A549 (cell line): Measurements from ENCODE around the gene IDUA.

Experiments used
- CEBPB ChIP-seq, 2 experiments: fragments of >200 bp in 1 of 2; sonication (Bioruptor Twin) in 1 of 2; formaldehyde crosslinking in 1 of 2; IDR thresholded peaks; 2 replicates each; pipeline ENCODE4 v1.6.1; 2012 to 2016
- CTCF ChIP-seq: fragments of >200 bp; sonication (Bioruptor Twin); formaldehyde crosslinking; IDR thresholded peaks from 3 replicates; pipeline ENCODE4 v1.5.1; 2016
- ESRRA ChIP-seq: fragments of 150-350 bp; IDR thresholded peaks from 2 replicates; pipeline ENCODE4 v1.6.1; 2014; ENCODE audit warnings: mild to moderate bottlenecking, low read length, borderline replicate concordance
- HDAC2 ChIP-seq: fragments of 200-600 bp; sonication (generic); IDR thresholded peaks from 2 replicates; pipeline ENCODE4 v1.6.1; 2016
- HMGXB4 ChIP-seq: fragments of 250-450 bp; sonication (Bioruptor Pico); IDR thresholded peaks from 2 replicates; pipeline ENCODE4 v1.5.0; 2021; ENCODE audit warnings: mild to moderate bottlenecking, moderate library complexity, borderline replicate concordance
- JUNB ChIP-seq: fragments of >200 bp; sonication (Bioruptor Twin); formaldehyde crosslinking; IDR thresholded peaks from 2 replicates; pipeline ENCODE4 v1.6.1; 2016
- MAX ChIP-seq: IDR thresholded peaks from 2 replicates; pipeline ENCODE4 v1.6.1; 2012
- NR3C1 ChIP-seq: fragments of >200 bp; sonication (Bioruptor Twin); formaldehyde crosslinking; IDR thresholded peaks from 3 replicates; pipeline ENCODE4 v1.6.1; 2017
- POLR2A ChIP-seq: IDR thresholded peaks from 2 replicates; pipeline ENCODE4 v1.6.1; 2012; ENCODE audit warnings: mild to moderate bottlenecking, low read length
- REST ChIP-seq: fragments of 200-600 bp; sonication (generic); IDR thresholded peaks from 2 replicates; pipeline ENCODE4 v1.6.1; 2016; ENCODE audit warnings: antibody characterized with exemption, mild to moderate bottlenecking, moderate library complexity
- SMC3 ChIP-seq: fragments of >200 bp; sonication (Bioruptor Twin); formaldehyde crosslinking; IDR thresholded peaks from 3 replicates; pipeline ENCODE4 v1.6.1; 2018; ENCODE audit warnings: inconsistent platforms
- USF2 ChIP-seq: fragments of 450-650 bp; IDR thresholded peaks from 2 replicates; pipeline ENCODE4 v1.6.1; 2014; ENCODE audit warnings: antibody characterized with exemption

- TF ChIP-seq REST = no peak
- no peak for TF ChIP-seq MAX
- no peak for TF ChIP-seq CTCF
- TF ChIP-seq NR3C1 = no peak
- TF ChIP-seq JUNB = no peak
- TF ChIP-seq USF2 = no peak
- no peak for TF ChIP-seq ESRRA
- TF ChIP-seq HDAC2 = no peak
- TF ChIP-seq SMC3 = no peak
- no peak for TF ChIP-seq POLR2A
- no peak for TF ChIP-seq CEBPB (IDR thresholded peaks at IDR 0.05)
- no peak for TF ChIP-seq HMGXB4 (CRISPR knock-in tag)
Measured at GRCh38 chr4:991451-992296, 4.8 kb downstream of the IDUA start.
